Stimulated activated CD8-positive, alpha-beta memory T cell treated with anti-CD3 and anti-CD28 coated beads, Interleukin-15, amount 100 ng/mL, for 24 hours (primary cell): ENCODE measurements around the gene PKM.

ENCODE experiments used
- DNase-seq: peaks from one replicate; pipeline ENCODE4 v3.0.0-alpha.2; 2020; ENCODE audit warnings: low read depth

Gene PKM

DNA sequence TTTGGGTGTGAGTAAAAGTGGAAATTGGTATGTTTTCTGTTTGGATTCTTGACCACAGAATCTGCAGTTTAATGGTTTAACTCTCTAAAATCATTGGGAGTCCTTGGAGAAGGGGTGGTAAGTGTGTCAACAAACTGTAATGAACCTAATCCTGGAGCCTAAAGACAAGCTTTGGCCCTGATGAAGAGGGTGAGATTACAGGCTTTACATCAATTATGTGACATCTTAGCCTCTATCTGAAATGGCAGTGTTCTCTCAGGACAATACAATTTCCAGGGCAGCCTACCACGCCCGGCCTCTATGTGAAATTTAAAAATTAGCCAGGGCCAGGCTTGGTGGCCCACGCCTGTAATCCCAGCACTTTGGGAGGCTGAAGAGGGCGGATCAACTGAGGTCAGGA, 4.3 kb upstream of the PKM start:
- DNase-seq: no peak

DNA sequence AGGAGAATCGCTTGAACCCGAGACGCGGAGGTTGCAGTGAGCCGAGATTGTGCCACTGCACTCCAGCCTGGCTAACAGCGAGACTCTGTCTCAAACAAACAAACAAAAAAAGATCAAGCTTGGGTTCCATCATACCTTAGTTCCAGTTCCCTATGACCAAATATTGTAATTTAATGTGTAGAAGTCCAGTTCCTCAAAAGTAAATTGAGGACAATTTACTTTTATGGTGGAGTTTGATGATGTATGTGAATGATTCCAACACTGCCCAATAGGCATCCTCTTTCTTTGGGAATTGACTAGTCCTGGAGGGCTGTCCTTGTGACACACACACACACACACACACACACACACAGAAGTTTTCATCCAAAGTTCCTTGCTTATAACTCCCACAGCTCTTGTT, 2.8 kb upstream of the PKM start:
- DNase-seq: no peak

DNA sequence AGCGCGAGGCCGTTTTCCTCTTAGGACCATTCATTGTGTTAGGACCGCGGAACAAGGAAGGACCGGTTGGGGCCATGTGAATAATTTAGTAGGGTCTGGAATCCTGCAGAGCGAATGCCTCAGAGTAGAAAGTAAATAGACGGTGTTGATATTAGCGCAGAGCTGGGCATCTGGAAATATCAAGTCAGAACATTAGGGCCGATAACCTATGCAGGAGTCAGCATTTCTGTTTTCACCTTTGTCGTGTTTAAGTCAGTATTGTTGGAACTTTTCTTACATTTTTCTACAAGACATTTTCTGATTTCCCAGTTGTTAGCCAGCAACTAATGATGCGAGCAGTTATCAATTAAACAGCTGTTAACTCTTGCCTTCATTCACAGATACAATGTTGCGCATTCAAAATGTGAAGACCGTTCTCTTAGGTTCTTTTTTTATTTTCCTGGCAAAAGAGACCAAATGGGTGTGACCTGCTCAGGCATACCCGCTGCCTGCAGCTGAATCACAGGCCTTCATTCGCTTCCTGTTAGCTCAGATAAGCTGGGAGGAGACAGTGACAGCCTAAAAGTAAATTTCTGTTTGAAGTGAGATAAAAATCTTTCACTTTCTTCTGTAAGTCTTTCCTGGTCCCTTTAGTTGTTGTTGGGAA, 966 bp upstream of the PKM start:
- no peak for DNase-seq

DNA sequence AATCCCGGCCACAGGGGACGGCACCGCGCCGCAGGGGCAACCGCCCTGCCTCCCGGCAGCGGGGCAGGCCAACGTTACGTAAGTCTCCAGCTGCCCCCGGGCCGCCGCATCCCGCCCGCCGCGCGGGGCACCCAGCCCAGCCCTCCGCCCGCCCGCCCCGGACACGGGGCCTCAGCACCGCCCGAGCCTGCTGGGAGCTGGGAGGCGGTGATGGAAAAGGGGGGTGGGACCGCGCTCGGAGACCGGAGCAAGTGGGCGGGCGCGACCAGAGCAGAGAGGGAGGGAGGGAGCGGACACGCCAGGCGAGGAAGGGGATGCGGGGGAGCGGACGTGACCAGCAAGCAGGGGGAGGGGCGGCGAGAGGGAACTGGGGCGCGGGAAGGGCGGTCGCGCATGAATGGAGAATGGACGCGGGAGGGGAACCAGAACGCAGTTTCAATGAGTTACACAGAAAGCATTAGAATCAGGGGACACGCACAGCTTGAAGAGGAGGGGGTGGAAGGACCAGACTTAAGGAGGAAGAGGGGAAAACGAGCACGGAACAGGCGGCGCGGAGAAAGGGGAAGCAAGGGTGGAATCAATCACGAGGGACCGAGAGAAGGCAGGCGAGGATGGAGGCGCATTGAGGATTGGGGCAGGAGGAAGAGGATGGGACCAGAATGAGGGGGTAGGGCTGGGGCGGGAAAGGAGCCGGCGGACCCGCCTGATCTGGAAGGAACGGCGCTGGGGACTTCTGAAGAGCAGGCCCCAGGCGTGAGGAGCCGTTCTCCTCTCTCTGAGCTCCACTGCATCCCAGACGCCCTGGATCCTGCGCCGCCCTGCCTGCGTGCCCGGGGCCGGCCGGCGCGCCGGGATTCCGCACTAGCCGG, 559 bp downstream of the PKM start:
- peak; percentile 61 for DNase-seq

DNA sequence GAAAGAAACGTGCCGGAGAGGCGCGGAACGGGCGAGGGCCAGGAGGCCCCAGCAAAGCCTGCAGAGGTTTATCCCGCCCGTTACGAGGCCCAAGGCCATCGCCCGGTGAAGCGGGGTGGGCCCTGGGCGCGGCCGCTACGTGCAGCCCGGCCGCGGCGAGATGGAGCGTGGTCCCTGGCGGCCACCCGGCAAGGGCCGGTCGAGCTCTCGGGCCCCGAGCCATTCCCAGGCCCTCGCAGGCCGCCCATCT, 1.1 kb downstream of the PKM start:
- no peak for DNase-seq

DNA sequence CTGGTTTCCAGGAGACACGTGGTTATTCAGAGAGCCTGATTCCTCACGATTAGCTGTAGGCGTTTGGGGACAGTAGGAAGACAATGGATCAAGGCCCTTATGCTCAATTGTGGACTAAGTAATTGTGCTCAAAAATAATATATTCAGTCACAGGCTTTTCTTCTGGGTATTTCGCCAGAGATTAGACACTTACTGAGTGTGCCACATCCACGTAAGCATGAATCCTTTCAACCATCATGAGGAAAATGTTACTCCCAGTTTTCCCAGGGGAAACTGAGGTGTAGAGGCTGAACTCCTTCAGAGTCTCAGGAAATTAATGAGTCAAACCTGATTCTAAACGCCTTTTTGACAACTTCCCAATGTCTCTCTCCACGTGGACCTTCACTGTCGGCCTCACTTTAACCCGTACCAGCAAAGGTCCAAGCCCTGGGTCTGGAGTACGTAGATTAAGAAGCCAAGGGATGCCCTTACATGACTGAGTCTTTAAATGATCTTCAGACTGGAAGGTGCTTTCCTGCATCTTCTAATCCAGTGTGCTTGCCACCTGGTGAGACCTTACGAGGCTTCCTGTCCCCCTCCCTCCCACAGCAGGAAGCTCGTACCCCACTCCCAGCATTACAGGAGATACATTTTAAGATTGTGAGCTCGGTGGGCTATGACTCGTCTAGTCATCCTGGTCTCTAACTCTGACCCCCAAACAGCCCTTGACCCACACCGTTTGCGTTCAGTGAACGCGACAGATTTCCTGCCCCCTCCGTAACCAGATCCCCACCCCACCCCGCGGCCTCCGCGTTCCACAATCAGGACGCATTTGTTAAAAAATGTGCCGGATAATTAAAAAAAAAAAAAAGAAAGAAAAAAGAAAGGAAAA, 1.7 kb downstream of the PKM start:
- no peak for DNase-seq

DNA sequence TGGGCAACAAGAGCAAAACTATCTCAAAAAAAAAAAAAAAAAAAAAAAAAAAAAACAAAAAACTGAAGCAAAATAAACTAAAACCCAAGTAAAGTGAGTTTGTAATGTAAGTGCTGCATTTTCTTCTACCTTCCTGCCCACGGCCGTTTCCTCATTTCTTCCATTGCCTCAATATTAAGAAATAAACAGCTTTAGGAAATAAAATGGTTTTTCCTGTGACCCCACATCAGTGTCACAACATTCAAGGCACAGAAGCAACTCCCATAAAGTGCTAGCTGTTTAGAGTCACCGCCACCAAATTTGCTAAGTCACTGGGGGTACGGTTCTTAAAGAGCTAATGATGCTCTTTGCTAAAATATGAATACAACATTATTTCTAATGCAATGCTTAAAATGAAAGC, 3.3 kb downstream of the PKM start:
- DNase-seq: no peak

DNA sequence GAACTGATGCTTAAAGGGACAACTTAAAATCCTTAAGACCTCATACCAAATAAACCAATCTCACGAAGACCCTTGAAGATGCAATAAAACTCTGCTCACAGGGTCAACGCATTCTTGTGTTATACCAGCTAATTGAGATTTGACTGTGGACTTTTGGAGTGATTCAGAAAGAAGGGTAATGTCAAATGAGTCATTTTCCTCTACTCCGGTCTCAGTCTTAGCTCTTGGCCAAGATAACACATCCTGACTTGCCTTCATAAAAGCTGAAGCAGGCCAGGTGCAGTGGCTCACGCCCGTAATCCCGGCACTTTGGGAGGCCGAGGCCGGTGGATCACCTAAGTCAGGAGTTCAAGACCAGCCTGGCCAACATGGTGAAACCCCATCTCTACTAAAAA, 3.8 kb downstream of the PKM start:
- no peak for DNase-seq

DNA sequence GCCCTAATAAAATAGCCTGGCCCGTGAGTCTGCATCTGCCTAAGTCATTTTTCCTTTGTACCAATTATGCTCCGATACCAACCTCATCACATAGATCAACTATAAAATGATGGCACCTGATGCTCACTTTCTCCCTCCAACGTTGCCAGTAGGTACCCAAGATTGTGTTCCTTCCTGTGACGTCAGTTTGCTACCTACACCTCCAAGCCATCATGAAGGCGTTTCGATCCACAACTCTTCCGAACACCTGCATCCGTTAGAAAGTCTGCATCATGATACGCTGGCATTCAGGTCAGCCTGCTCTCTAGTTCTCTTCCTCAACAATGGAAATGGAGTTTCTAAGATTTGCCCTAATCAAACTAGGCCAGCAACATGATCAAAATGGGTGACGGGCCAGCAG, 7.7 kb downstream of the PKM start:
- no peak for DNase-seq

DNA sequence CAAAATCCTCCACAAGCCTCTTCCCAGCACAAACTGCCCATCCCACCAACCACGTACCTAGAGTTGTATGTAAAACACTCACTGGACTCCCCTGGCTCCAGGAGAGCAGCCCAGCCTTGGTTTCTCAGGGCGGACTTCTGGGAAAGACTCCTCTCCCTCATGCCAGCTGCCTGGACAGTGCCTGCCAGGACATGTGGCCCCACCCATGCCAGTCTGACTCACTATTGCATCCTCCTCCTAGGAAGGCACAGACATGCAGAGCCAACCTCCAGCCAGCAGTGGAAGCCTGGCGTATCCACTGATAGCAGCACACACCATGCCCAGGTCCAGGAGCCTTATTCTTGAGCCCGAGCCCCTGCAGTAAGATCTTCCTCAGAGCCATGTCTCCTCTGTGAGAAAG, 8.6 kb downstream of the PKM start:
- no peak for DNase-seq

DNA sequence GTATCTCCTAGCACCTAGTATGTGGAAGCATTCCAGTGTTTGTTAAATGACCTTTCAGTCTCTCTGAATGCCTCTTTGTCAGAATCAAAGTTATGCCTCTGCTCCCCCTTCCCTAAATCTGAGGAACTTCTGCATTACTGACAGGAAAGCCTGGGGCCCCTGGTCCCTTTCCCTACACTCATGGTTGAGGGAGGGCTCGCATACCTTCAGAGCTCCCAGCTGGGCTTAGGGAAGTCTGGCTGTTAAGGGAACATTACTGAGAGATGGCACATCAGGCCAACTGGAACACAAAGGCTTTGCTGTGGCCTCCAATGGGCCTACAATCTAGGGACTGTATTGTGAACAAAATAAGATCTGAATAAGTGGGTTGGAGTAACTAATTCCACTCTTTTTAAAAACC, 10.3 kb downstream of the PKM start:
- DNase-seq: no peak

DNA sequence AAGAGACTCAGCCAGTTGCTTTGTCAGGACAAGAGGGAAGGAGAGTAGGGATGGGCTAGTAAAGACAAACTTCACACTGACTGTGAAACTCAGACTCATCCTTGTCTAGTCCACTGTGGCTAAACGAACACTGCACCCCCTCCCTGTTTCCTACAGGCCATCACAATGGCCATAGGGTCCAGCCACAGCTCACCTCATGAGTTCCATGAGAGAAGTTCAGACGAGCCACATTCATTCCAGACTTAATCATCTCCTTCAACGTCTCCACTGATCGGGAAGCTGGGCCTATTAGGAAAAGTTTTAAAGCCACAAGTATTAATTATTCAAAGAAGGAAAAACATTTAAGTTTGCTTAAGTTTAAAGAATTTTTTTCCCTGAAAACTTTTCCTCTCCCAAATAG, 13.8 kb downstream of the PKM start:
- DNase-seq: no peak

DNA sequence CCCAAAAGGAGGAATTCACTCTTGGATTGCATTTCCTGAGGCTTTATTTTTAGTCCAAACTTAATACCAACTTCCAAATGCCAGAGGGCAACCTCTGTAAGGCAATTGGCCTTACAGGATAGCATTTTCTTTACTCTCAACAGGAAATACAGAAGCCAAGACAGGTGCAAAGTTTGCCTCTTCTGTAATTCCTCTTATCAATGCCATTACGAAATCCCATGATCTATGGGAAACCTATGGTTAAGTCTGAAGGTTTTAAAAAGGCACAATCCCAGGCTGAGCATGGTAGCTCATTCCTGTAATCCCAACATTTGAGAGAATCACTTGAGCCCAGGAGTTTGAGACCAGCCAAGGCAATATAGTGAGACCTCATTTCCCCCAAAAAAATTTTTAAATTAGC, 14.9 kb downstream of the PKM start:
- no peak for DNase-seq

DNA sequence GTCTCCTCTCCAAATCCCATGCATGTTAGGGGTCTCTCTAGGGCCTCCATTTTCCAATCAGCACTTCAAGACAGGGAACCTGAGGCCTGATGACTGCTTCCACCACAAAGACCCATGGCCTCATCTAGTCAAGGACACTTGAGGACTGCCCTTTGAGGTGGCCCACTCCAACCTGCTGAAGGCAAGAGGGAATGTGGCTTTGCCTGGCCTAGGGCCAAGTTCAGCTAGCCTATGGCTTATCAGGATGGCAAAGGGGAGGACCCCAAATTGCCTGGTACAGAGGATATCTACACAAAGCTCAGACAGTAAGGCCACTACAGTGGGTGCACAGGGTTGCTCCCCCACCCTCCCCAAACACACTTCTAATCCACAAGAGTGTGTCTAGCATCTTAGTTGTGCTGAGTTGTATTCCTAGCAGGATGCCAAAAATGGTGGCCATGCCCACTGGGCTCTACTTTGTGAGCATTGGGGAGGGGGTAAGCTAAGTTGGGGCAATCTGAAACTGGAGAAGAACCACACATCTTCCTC, 23.4 kb downstream of the PKM start:
- no peak for DNase-seq

DNA sequence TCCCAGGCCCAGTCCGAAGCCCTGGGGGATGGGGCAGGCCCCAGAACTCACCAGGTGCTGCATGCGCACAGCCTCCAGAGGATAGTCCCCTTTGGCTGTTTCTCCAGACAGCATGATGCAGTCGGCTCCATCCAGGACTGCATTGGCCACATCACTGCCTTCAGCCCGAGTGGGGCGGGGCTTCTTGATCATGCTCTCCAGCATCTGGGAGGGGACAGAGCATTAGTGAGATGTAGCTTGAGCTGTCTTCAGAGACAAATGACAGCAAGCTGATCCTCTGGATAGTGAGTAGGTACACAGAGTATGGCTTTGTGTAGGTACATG, 24.4 kb downstream of the PKM start:
- DNase-seq: no peak

DNA sequence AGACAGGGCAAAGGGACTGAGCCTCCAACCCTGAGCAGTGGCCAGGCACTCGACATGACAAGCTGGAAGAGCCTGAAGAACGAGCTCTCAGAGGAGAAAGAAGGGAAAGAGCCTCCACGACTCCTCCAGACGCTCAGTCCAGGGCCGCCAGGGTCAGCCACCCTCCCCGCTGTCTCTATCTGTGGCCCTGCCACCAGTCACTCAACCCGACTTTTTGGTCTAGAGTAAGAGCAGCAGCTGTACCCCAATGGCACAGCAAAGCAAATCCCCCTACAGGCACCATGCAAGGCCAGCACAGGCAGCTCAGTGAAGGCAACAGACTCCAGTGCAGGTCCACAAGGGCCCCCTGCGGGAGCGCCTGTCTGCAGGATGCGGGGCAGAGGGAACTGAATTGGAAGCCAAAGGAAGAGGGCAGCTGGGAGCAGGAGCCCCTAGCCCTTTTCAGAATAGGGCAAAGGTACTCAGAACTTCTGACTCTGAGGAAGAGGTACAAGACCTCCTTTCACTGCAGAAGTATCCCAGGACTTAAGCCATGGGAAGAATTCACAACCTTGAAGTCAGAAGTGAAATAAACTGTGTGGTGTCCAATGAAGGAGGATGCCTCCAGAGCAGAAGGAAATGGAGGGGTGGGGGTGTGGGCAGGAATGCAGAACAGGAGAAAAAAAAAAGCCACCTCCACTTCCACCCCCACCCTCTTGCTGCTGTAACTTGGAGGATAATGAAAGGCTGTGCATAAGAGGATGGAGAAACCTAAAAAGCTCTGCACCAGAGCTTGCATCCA, 24.9 kb downstream of the PKM start:
- DNase-seq: no peak

DNA sequence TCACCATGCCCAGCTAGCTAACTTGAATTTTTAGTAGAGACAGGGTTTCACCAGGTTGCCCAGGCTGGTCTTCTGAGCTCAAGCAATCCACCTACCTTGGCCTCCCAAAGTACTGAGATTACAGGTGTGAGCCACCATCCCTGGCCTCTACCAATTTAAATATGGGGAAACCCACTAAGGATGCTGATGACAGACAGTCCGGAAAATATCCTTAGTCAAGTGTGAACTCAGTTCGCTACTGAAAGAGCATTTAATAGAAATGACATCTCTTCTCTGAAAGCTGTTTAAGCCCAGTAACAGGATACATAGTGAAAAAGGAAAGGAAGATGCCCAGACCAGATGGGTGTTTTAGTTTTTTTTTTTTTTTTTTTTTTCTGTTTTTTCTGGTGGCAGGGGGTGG, 25.7 kb downstream of the PKM start:
- no peak for DNase-seq

DNA sequence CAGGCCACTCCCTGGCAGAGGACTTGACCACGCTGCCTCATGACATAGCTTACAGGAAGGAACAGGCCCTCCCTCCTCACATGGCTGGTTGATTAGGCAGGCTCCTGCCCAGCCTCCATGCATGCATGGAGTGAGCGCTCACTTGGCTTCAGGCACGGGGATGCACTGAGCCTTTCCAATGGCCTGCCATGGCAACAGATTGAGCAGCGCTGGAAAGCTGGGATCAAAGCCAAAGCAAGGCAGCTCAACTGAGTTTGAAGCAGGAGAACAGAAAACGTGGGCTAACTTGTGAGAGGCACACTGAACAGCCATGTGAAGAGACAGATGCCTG, 27.5 kb downstream of the PKM start:
- no peak for DNase-seq

DNA sequence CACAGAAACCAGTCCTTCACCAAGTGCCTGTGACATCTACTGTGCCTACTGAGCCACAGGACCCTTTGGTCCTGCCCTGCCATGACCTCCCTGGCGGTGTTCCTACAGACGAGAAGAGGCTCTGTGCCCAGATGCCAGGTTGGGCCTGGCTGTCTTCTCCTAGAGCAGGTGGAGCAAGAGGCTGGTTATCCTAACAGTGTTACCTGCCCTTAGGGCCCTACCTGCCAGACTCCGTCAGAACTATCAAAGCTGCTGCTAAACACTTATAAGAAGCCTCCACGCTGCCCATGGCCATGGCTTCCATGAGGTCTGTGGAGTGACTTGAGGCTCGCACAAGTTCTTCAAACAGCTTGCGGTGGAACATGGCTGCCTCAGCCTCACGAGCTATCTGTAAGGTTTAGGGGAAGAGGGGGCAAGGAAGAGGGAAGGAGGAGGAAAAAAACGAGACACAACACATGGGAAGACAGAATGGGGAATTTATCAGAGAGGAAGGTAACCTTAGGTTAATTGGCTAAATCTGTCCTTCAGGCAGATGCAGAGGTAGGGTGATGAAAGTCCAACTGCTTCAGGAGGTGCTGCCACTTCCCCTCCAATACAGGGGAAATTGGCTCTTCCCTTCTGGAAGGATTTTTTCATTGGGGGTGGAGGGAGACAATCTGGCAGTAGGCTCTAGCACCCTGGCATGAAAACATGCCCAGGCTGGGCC, 28.0 kb downstream of the PKM start:
- DNase-seq: no peak

DNA sequence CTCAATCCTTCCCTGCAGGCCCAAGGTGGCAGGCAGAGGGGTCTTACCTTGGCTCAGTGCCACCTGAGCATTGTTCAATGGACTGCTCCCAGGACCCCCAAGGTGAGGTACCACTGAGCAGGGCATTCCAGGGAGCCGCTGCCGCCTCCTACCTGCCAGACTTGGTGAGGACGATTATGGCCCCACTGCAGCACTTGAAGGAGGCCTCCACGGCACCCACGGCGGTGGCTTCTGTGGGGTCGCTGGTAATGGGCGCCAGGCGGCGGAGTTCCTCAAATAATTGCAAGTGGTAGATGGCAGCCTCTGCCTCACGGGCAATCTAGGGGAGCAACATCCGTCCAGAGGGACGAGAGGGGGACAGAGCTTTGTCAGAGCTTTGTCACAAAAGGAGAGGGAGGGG, 28.7 kb downstream of the PKM start:
- no peak for DNase-seq

DNA sequence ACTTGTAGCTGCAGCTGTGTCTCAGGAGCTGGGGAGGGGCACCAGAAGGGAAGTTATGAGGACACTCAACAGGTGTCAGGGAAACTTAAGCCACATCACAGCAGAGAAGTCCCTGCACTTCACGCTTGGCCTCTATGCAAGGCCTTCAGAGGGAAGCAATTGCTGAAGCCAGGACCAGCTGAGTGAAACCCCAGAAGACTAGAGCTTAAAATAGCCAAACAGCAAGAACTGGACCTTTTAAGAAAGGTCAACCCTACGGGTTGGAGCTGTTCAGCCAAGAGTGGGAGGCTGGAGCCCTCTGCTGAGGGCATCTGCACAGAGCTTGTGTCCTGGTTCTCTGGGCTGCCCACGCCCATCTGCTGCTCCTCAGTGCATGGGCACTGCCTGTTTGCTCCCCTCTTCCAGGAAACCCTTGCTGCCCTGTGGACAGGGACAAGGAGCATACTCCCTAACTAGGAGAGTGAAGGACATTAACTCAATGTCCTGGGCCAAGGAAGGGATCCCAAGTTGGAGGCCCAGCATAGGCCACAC, 29.5 kb downstream of the PKM start:
- no peak for DNase-seq
